WTC11 (cell line): ENCODE measurements around the gene ATP13A1. TPM values are rescaled to one million over a fixed set of nuclear protein-coding genes. Genes with fewer than 3 reads are reported as not detected.

Source experiments
- ATAC-seq: fragments of 200-7000 bp; cut with Tn5 transposase; 2 replicates; pipeline ENCODE4 v1.10.0; 2021; ENCODE audit warnings: mild to moderate bottlenecking, moderate library complexity
- CTCF ChIA-PET: fragments of 300-600 bp; sonication (Branson Sonifier 250); formaldehyde crosslinking; loops from one replicate; lab custom pipeline; 2021; ENCODE audit warnings: antibody characterized with exemption; lab: Charles Lee
- POLR2A ChIA-PET: fragments of 350-600 bp; sonication (Branson Sonifier 250); formaldehyde crosslinking; loops from one replicate; lab custom pipeline; 2021; ENCODE audit warnings: antibody characterized with exemption; lab: Charles Lee
- DNase-seq: peaks from one replicate; pipeline ENCODE4 v3.0.0; 2021; ENCODE audit warnings: low spot score
- H3K27ac Mint-ChIP-seq: 2 replicates; pipeline ENCODE4 v1.8.0; 2021; ENCODE audit warnings: mixed read lengths
- H3K27me3 Mint-ChIP-seq: 2 replicates; pipeline ENCODE4 v1.8.0; 2021; ENCODE audit warnings: low read depth, mild to moderate bottlenecking, moderate library complexity, mixed read lengths
- H3K36me3 Mint-ChIP-seq: 2 replicates; pipeline ENCODE4 v1.8.0; 2021; ENCODE audit warnings: mixed read lengths
- H3K4me1 Mint-ChIP-seq: 2 replicates; pipeline ENCODE4 v1.8.0; 2022; ENCODE audit warnings: mixed read lengths
- H3K4me3 Mint-ChIP-seq: 2 replicates; pipeline ENCODE4 v1.8.0; 2021; ENCODE audit warnings: mild to moderate bottlenecking, moderate library complexity, mixed read lengths
- H3K9me3 Mint-ChIP-seq: 2 replicates; pipeline ENCODE4 v1.8.0; 2021; ENCODE audit warnings: mixed read lengths
- FOXP1 ChIP-seq: sonication (generic); formaldehyde crosslinking; IDR thresholded peaks from 2 replicates; pipeline ENCODE4 v1.8.0; 2022; ENCODE audit warnings: missing genetic modification reagents, mild to moderate bottlenecking, moderate library complexity, borderline replicate concordance
- GABPB1 ChIP-seq: sonication (generic); formaldehyde crosslinking; IDR thresholded peaks from 2 replicates; pipeline ENCODE4 v1.8.1; 2023; ENCODE audit warnings: mild to moderate bottlenecking, missing genetic modification reagents
- NR2C2 ChIP-seq: sonication (generic); formaldehyde crosslinking; IDR thresholded peaks from 2 replicates; pipeline ENCODE4 v1.8.0; 2022; ENCODE audit warnings: mild to moderate bottlenecking, missing genetic modification reagents
- SP1 ChIP-seq: sonication (generic); formaldehyde crosslinking; conservative IDR thresholded peaks from 2 replicates; pipeline ENCODE4 v1.8.1; 2022; ENCODE audit warnings: missing genetic modification reagents
- TP53 ChIP-seq: sonication (generic); formaldehyde crosslinking; IDR thresholded peaks from 2 replicates; pipeline ENCODE4 v1.8.1; 2023; ENCODE audit warnings: mild to moderate bottlenecking, missing genetic modification reagents
- ZMAT4 ChIP-seq: fragments of 250-450 bp; sonication (Bioruptor Pico); IDR thresholded peaks from 2 replicates; pipeline ENCODE4 v1.9.0; 2021; ENCODE audit warnings: mild to moderate bottlenecking
- ZNF232 ChIP-seq: sonication (generic); formaldehyde crosslinking; IDR thresholded peaks from 2 replicates; pipeline ENCODE4 v1.8.0; 2022; ENCODE audit warnings: mild to moderate bottlenecking, missing genetic modification reagents
- total RNA-seq: library from RNA; stranded (reverse); gene quantifications from 3 replicates; pipeline ENCODE4 v1.2.3, GENCODE V29; 2021
- TF ChIP-seq, protein P1 (sequence below): sonication (generic); formaldehyde crosslinking; IDR thresholded peaks from 2 replicates; pipeline ENCODE4 v1.8.1; 2022; ENCODE audit warnings: low read depth, missing genetic modification reagents, borderline replicate concordance
- TF ChIP-seq, protein P2 (sequence below): sonication (generic); formaldehyde crosslinking; IDR thresholded peaks from 2 replicates; pipeline ENCODE4 v1.8.1; 2022; ENCODE audit warnings: missing genetic modification reagents, borderline replicate concordance
- TF ChIP-seq, protein P3 (sequence below): sonication (generic); formaldehyde crosslinking; IDR thresholded peaks from 2 replicates; pipeline ENCODE4 v1.8.1; 2023; ENCODE audit warnings: mild to moderate bottlenecking, missing genetic modification reagents, borderline replicate concordance
- TF ChIP-seq, protein P4 (sequence below): fragments of 250-450 bp; sonication (Bioruptor Pico); IDR thresholded peaks from 2 replicates; pipeline ENCODE4 v1.9.0; 2021; ENCODE audit warnings: mild to moderate bottlenecking
- TF ChIP-seq, protein P5 (sequence below): sonication (generic); formaldehyde crosslinking; IDR thresholded peaks from 2 replicates; pipeline ENCODE4 v1.8.1; 2023; ENCODE audit warnings: mild to moderate bottlenecking, missing genetic modification reagents

ATP13A1 gene
- total RNA-seq, 1 experiment from 2014 or later, result 82.6 TPM

- TF ChIP-seq, protein P1, sequence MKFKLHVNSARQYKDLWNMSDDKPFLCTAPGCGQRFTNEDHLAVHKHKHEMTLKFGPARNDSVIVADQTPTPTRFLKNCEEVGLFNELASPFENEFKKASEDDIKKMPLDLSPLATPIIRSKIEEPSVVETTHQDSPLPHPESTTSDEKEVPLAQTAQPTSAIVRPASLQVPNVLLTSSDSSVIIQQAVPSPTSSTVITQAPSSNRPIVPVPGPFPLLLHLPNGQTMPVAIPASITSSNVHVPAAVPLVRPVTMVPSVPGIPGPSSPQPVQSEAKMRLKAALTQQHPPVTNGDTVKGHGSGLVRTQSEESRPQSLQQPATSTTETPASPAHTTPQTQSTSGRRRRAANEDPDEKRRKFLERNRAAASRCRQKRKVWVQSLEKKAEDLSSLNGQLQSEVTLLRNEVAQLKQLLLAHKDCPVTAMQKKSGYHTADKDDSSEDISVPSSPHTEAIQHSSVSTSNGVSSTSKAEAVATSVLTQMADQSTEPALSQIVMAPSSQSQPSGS (CRISPR knock-in tag), result no peak
Measured at GRCh38 chr19:19624032-19624570, 39.4 kb downstream of the ATP13A1 start (continued).

DNA sequence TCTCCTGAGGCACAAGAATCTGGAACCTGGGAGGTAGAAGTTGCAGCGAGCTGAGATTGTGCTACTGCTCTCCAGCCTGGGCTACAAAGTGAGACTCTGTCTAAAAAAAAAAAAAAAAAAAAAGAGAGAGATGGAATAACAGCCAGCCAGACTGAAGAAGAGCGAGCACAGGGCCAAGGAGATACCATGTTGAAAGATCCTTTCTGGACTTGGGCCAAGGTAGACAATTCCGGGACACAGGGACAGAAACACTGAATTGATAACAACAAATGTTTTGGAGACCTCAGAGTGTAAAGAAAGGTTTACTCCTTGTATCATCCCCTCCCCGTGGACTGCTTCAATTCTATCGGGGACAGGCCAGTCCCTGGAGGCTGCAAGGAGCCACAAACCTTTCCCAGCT lies 40.1 kb downstream of the ATP13A1 start:
- H3K27ac Mint-ChIP-seq, result no peak overlapping the region
- CTCF ChIA-PET, result no interaction called here
- POLR2A ChIA-PET, result interaction anchor here (0.7 kb wide), 1 partner anchor 39 kb away, joined by 4 read pairs; no protein-coding TSS in a partner anchor

GRCh38 chr19:19619849-19620210 lies 43.6 kb downstream of the ATP13A1 start:
- no peak for DNase-seq
- H3K27ac Mint-ChIP-seq, result no peak overlapping the region
- TF ChIP-seq, protein P1 (CRISPR knock-in tag), result no peak
- TF ChIP-seq SP1 (CRISPR knock-in tag) (no peak), FOXP1 (CRISPR knock-in tag) (no peak), GABPB1 (CRISPR knock-in tag) (no peak), ZNF232 (CRISPR knock-in tag) (no peak)
- TF ChIP-seq, protein P2, sequence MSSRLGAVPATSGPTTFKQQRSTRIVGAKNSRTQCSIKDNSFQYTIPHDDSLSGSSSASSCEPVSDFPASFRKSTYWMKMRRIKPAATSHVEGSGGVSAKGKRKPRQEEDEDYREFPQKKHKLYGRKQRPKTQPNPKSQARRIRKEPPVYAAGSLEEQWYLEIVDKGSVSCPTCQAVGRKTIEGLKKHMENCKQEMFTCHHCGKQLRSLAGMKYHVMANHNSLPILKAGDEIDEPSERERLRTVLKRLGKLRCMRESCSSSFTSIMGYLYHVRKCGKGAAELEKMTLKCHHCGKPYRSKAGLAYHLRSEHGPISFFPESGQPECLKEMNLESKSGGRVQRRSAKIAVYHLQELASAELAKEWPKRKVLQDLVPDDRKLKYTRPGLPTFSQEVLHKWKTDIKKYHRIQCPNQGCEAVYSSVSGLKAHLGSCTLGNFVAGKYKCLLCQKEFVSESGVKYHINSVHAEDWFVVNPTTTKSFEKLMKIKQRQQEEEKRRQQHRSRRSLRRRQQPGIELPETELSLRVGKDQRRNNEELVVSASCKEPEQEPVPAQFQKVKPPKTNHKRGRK (CRISPR knock-in tag), result no peak
- TF ChIP-seq, protein P3, sequence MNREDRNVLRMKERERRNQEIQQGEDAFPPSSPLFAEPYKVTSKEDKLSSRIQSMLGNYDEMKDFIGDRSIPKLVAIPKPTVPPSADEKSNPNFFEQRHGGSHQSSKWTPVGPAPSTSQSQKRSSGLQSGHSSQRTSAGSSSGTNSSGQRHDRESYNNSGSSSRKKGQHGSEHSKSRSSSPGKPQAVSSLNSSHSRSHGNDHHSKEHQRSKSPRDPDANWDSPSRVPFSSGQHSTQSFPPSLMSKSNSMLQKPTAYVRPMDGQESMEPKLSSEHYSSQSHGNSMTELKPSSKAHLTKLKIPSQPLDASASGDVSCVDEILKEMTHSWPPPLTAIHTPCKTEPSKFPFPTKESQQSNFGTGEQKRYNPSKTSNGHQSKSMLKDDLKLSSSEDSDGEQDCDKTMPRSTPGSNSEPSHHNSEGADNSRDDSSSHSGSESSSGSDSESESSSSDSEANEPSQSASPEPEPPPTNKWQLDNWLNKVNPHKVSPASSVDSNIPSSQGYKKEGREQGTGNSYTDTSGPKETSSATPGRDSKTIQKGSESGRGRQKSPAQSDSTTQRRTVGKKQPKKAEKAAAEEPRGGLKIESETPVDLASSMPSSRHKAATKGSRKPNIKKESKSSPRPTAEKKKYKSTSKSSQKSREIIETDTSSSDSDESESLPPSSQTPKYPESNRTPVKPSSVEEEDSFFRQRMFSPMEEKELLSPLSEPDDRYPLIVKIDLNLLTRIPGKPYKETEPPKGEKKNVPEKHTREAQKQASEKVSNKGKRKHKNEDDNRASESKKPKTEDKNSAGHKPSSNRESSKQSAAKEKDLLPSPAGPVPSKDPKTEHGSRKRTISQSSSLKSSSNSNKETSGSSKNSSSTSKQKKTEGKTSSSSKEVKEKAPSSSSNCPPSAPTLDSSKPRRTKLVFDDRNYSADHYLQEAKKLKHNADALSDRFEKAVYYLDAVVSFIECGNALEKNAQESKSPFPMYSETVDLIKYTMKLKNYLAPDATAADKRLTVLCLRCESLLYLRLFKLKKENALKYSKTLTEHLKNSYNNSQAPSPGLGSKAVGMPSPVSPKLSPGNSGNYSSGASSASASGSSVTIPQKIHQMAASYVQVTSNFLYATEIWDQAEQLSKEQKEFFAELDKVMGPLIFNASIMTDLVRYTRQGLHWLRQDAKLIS (CRISPR knock-in tag), result no peak
- TF ChIP-seq, protein P4, sequence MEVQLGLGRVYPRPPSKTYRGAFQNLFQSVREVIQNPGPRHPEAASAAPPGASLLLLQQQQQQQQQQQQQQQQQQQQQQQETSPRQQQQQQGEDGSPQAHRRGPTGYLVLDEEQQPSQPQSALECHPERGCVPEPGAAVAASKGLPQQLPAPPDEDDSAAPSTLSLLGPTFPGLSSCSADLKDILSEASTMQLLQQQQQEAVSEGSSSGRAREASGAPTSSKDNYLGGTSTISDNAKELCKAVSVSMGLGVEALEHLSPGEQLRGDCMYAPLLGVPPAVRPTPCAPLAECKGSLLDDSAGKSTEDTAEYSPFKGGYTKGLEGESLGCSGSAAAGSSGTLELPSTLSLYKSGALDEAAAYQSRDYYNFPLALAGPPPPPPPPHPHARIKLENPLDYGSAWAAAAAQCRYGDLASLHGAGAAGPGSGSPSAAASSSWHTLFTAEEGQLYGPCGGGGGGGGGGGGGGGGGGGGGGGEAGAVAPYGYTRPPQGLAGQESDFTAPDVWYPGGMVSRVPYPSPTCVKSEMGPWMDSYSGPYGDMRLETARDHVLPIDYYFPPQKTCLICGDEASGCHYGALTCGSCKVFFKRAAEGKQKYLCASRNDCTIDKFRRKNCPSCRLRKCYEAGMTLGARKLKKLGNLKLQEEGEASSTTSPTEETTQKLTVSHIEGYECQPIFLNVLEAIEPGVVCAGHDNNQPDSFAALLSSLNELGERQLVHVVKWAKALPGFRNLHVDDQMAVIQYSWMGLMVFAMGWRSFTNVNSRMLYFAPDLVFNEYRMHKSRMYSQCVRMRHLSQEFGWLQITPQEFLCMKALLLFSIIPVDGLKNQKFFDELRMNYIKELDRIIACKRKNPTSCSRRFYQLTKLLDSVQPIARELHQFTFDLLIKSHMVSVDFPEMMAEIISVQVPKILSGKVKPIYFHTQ (CRISPR knock-in tag), result no peak
- TF ChIP-seq, all 79 proteins: peak for 0
- Mint-ChIP-seq H3K27me3 (peaks cover 29% of the 10 kb centered on the region), H3K4me1 (peaks cover 13% of the 10 kb centered on the region), H3K36me3 (peaks cover 11% of the 10 kb centered on the region), H3K9me3 (no peaks in the 10 kb centered on the region), H3K4me3 (no peak overlapping the region)
- CTCF ChIA-PET, result interaction anchor here (1.2 to 4.7 kb wide), 4 partner anchors 24 to 88 kb away, joined by 3 to 24 read pairs (median 8); partner anchors contain the start of gene GMIP
- POLR2A ChIA-PET, result no interaction called here
- ATAC-seq, result no peak

More for the DNA sequence above, 40.1 kb downstream of the ATP13A1 start:
- Mint-ChIP-seq H3K36me3 (peaks cover 16% of the 10 kb centered on the region), H3K4me1 (peaks cover 21% of the 10 kb centered on the region), H3K9me3 (no peaks in the 10 kb centered on the region), H3K4me3 (no peak overlapping the region), H3K27me3 (peaks cover 14% of the 10 kb centered on the region)
- DNase-seq (no peak), ATAC-seq (no peak)
- TF ChIP-seq, protein P5, sequence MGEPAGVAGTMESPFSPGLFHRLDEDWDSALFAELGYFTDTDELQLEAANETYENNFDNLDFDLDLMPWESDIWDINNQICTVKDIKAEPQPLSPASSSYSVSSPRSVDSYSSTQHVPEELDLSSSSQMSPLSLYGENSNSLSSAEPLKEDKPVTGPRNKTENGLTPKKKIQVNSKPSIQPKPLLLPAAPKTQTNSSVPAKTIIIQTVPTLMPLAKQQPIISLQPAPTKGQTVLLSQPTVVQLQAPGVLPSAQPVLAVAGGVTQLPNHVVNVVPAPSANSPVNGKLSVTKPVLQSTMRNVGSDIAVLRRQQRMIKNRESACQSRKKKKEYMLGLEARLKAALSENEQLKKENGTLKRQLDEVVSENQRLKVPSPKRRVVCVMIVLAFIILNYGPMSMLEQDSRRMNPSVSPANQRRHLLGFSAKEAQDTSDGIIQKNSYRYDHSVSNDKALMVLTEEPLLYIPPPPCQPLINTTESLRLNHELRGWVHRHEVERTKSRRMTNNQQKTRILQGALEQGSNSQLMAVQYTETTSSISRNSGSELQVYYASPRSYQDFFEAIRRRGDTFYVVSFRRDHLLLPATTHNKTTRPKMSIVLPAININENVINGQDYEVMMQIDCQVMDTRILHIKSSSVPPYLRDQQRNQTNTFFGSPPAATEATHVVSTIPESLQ (CRISPR knock-in tag), result no peak
- TF ChIP-seq TP53 (CRISPR knock-in tag), result no peak
- no peak for TF ChIP-seq ZMAT4 (CRISPR knock-in tag)
- no peak for TF ChIP-seq NR2C2 (CRISPR knock-in tag)
